ENCODE results near the gene MFSD1.
A peak's percentile ranks its signal among the peaks of the same experiment; 100 is the strongest.

Gene MFSD1

DNA sequence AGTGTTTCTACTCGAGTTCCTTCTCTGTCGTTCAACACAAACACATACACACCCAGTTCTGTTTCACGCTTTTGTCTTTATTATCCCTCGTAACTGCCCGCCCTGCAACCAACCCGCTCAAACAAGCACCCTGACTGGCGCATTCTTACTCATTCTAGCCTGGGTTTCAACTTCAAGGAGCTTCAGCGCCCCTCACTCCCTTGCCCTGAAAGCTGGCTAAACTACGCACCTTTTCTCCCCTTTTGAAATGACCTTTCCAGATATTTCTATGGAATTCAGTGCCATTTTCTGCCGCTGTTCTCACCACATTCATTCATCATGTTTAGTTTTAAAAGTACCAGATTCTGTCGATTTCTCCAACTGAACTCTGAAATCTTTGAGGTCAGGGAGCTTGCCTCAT, 653 bp upstream of the MFSD1 start:
- in situ Hi-C loops (cut with HindIII; ENCODE audit: low pct_ligation_motif_present, low pct_unique_long_range_greater_than_20kb, low sequenced_read_pairs) = no loop called here
- no peak for DNase-seq

DNA sequence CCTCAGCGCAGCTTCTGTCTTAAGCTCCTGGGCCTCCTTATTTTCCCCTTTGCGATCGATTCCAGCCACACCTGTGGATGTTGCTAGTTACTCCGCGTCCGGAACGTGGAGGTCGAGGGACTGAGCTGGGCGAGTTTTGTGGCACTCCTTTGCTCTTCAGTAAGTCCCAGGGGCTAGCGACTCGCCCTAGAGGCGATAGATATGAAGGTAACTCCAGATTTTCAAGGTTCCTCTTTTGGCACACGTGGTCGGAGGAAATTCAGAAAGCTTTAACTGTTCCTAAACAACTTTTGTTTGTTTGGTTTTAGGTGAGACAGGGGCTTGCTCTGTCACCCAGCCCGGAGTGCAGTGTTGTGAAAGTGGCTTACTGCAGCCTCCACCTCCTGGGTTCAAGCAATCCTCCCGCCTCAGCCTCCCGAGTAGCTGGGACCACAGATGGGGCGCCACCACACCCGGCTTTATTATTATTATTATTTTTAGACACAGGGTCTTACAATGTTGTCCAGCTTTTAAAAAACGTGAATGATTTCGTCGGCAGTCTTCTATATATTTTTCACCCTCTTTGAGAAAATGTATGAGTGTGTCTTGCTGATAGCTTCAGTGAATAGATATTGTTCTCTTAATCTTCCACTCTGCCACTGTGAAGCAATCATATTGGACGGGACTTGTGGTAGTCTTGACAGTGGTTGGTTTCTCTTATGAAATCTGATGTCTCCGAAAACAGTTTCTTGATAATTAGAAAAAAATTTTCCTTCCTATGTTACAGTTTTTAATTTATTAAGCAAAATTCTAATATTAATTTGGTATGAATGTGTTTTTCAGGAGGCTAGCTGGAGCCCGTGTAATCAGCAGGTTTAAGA, 785 bp downstream of the MFSD1 start:
- in situ Hi-C loops (cut with HindIII; ENCODE audit: low pct_ligation_motif_present, low pct_unique_long_range_greater_than_20kb, low sequenced_read_pairs) = no loop called here
- peak; percentile 35 for DNase-seq

DNA sequence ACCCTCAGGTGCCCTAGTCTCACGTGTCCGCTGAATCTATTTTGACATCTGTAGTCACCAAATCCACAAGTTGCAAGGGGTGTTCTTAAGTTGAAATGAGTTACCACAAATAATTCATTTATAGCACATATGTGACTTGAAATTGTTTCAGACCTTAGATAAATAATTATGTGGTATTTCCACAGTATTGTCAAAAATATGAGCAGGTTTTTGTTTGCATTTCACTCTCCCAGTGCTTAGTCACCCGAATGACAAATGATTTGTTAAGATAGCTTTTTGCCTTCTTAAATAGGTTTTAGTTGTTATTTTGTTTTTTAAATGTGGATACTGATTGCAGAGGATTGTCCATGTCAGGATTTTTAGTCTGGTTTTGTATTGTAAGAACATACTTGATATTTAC, 2.6 kb downstream of the MFSD1 start:
- in situ Hi-C loops (cut with HindIII; ENCODE audit: low pct_ligation_motif_present, low pct_unique_long_range_greater_than_20kb, low sequenced_read_pairs) = no loop called here
- no peak for DNase-seq

GRCh38 chr3:158808697-158809096, 6.8 kb downstream of the MFSD1 start:
- in situ Hi-C loops (cut with HindIII; ENCODE audit: low pct_ligation_motif_present, low pct_unique_long_range_greater_than_20kb, low sequenced_read_pairs) = no loop called here
- peak; percentile 79 for DNase-seq

DNA sequence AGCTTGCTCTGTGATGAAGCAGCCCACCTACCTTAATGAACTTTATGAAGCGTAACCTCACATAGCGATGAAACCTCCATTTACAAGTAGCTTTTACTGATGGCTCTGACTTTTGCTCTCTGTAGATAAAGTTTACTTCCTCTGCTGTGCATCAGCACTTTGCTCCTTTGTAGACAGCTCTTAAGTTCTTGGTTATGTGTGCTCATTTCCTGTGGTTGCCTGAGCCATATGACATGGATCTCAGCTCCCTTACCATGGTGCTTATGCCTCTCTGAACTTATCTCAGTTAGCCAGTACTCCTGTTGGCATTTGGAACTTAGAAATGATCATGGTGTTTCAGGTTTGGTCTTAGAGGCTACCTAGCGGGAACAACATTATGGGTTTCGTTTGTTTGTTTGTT, 7.8 kb downstream of the MFSD1 start:
- in situ Hi-C loops (cut with HindIII; ENCODE audit: low pct_ligation_motif_present, low pct_unique_long_range_greater_than_20kb, low sequenced_read_pairs) = no loop called here
- no peak for DNase-seq

- in situ Hi-C loops (cut with HindIII; ENCODE audit: low pct_ligation_motif_present, low pct_unique_long_range_greater_than_20kb, low sequenced_read_pairs) = no loop called here
- no peak for DNase-seq
Measured at GRCh38 chr3:158810823-158811724, 9.2 kb downstream of the MFSD1 start.

DNA sequence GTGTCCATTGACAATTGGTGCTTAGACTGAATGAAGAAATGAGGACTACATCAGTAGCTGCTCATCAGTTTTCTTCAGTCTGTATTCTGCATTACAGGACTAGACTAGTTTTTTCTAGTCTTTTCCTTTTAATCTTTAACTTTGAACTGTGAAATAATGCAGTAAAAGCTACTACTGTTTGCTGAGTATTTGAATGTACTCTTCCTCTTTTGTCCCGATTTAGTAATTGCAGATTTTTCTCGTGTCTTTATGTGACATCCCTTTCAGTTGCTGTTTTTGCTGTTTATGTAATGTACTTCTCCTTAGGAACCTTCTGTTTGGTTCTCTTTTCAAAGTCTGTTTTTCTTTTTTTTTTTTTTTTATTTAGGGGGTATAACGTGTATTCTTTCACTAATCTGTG, 17.4 kb downstream of the MFSD1 start:
- DNase-seq = no peak
- in situ Hi-C loops (cut with HindIII; ENCODE audit: low pct_ligation_motif_present, low pct_unique_long_range_greater_than_20kb, low sequenced_read_pairs) = no loop called here

GRCh38 chr3:158820521-158820920, 18.7 kb downstream of the MFSD1 start:
- no peak for DNase-seq
- in situ Hi-C loops (cut with HindIII; ENCODE audit: low pct_ligation_motif_present, low pct_unique_long_range_greater_than_20kb, low sequenced_read_pairs) = no loop called here

DNA sequence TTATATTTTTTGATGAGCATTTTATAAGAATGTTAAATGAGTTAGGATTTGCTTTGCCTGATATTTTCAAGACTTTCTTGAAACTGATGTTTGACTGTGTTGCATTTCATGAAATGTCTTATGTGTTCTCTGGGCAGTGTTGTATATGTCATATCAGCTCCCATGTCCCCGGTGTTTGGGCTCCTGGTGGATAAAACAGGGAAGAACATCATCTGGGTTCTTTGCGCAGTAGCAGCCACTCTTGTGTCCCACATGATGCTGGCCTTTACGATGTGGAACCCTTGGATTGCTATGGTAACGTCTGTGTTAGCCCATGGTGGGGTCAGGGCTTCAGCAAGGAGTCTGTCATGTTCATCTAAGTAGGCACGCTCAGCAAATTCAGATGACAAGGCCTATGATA, 20.0 kb downstream of the MFSD1 start:
- in situ Hi-C loops (cut with HindIII; ENCODE audit: low pct_ligation_motif_present, low pct_unique_long_range_greater_than_20kb, low sequenced_read_pairs) = no loop called here

DNA sequence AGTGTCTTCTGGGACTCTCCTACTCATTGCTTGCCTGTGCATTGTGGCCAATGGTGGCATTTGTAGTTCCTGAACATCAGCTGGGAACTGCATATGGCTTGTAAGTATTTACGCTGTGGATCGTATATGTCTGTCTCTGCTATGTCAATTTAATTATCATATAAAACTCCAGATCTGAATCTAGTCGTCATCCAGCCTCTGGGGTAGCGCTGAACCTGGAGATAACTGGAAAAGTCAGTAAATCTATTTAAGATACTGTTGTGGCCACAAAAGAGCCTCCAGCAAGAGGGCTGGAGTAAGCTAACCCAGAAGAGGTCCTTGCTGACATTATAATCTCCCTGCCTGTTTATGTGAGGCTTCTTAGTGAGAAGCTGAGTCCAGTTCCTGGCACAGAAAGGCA, 21.6 kb downstream of the MFSD1 start:
- DNase-seq = no peak
- in situ Hi-C loops (cut with HindIII; ENCODE audit: low pct_ligation_motif_present, low pct_unique_long_range_greater_than_20kb, low sequenced_read_pairs) = no loop called here

More for the DNA sequence above, 20.0 kb downstream of the MFSD1 start:
- DNase-seq = no peak

DNA sequence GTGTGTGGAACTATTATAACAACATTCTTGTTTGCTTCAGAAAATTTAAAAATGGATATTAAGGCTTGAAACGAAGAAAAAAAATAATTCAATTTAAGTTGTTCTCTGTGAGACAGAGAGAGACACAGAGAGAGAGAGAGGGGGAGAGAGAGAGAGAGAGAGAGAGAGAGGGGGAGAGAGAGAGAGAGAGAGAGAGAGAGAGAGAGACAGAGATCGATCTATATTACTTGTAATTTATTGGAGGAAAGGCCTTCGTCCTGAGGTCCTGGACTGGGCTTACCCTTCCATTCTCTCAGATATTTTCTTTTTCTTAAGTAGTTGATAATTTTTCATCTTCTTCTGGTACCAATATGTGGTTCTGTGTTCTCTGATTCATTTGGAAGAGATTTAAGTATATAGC, 25.9 kb downstream of the MFSD1 start:
- DNase-seq = no peak
- in situ Hi-C loops (cut with HindIII; ENCODE audit: low pct_ligation_motif_present, low pct_unique_long_range_greater_than_20kb, low sequenced_read_pairs) = no loop called here

- in situ Hi-C loops (cut with HindIII; ENCODE audit: low pct_ligation_motif_present, low pct_unique_long_range_greater_than_20kb, low sequenced_read_pairs) = no loop called here
- no peak for DNase-seq
Measured at GRCh38 chr3:158830391-158830790, 28.5 kb downstream of the MFSD1 start.

- no peak for DNase-seq
- in situ Hi-C loops (cut with HindIII; ENCODE audit: low pct_ligation_motif_present, low pct_unique_long_range_greater_than_20kb, low sequenced_read_pairs) = no loop called here
Measured at GRCh38 chr3:158831861-158832260, 30.0 kb downstream of the MFSD1 start.

- in situ Hi-C loops (cut with HindIII; ENCODE audit: low pct_ligation_motif_present, low pct_unique_long_range_greater_than_20kb, low sequenced_read_pairs) = no loop called here
- DNase-seq = no peak
Measured at GRCh38 chr3:158835631-158836030, 33.8 kb downstream of the MFSD1 start.

- in situ Hi-C loops (cut with HindIII; ENCODE audit: low pct_ligation_motif_present, low pct_unique_long_range_greater_than_20kb, low sequenced_read_pairs) = no loop called here
- DNase-seq = no peak
Measured at GRCh38 chr3:158836312-158836711, 34.5 kb downstream of the MFSD1 start.

DNA sequence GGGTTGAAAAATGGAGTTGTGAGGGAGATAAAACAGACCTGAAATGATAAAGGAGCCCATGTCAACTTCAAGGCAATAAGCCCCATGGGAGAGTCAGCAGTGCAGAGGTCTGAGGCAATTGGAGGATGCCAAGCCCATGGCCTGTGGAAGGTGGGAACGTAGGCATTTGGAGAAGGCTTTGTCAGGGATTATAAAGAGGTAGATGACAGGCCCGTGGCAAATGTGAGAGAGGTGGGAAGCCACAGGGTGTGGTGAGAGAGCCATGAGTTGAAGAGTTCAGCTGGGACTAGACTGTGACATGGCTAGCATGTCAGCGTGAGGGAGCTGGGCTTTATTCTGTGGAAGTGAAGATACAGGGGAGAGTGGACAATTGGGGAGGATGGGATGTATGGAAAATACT, 35.4 kb downstream of the MFSD1 start:
- no peak for DNase-seq
- in situ Hi-C loops (cut with HindIII; ENCODE audit: low pct_ligation_motif_present, low pct_unique_long_range_greater_than_20kb, low sequenced_read_pairs) = no loop called here

GRCh38 chr3:158839966-158840365, 38.1 kb downstream of the MFSD1 start:
- in situ Hi-C loops (cut with HindIII; ENCODE audit: low pct_ligation_motif_present, low pct_unique_long_range_greater_than_20kb, low sequenced_read_pairs) = no loop called here
- no peak for DNase-seq

- no peak for DNase-seq
- in situ Hi-C loops (cut with HindIII; ENCODE audit: low pct_ligation_motif_present, low pct_unique_long_range_greater_than_20kb, low sequenced_read_pairs) = no loop called here
Measured at GRCh38 chr3:158841387-158841786, 39.5 kb downstream of the MFSD1 start.

DNA sequence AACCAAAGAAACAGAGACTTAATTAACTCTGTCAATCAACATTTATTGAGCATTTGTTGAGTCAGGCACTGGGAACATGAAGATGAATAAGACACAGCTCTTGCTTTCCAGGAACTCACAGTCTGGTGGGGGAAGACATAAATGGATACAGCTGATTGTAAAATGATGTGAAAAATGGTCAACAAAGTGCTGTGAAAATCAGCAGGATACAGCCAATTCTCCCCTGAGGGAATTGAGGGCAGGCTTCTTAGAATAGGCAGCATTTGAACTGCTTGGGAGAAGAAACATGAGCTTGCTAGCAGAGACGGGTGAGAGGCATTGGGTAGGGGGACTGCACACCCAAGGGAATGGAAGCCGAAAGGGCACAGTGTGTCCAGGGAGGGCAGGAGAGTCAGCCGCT, 41.1 kb downstream of the MFSD1 start:
- DNase-seq = no peak
- in situ Hi-C loops (cut with HindIII; ENCODE audit: low pct_ligation_motif_present, low pct_unique_long_range_greater_than_20kb, low sequenced_read_pairs) = no loop called here
